ENCODE data around the gene RAB36.

GRCh38 chr22:23154461-23154860, 9.2 kb downstream of the RAB36 start:
- no peak for TF ChIP-seq SMC3 (IDR thresholded peaks at IDR 0.05)
- no peak for TF ChIP-seq POLR2AphosphoS2 (conservative IDR thresholded peaks at IDR 0.05; ENCODE audit: low read length)
- TF ChIP-seq, protein P1, sequence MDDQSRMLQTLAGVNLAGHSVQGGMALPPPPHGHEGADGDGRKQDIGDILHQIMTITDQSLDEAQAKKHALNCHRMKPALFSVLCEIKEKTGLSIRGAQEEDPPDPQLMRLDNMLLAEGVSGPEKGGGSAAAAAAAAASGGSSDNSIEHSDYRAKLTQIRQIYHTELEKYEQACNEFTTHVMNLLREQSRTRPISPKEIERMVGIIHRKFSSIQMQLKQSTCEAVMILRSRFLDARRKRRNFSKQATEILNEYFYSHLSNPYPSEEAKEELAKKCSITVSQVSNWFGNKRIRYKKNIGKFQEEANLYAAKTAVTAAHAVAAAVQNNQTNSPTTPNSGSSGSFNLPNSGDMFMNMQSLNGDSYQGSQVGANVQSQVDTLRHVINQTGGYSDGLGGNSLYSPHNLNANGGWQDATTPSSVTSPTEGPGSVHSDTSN (IDR thresholded peaks at IDR 0.05): no peak
- TF ChIP-seq, protein P2, sequence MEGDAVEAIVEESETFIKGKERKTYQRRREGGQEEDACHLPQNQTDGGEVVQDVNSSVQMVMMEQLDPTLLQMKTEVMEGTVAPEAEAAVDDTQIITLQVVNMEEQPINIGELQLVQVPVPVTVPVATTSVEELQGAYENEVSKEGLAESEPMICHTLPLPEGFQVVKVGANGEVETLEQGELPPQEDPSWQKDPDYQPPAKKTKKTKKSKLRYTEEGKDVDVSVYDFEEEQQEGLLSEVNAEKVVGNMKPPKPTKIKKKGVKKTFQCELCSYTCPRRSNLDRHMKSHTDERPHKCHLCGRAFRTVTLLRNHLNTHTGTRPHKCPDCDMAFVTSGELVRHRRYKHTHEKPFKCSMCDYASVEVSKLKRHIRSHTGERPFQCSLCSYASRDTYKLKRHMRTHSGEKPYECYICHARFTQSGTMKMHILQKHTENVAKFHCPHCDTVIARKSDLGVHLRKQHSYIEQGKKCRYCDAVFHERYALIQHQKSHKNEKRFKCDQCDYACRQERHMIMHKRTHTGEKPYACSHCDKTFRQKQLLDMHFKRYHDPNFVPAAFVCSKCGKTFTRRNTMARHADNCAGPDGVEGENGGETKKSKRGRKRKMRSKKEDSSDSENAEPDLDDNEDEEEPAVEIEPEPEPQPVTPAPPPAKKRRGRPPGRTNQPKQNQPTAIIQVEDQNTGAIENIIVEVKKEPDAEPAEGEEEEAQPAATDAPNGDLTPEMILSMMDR (IDR thresholded peaks at IDR 0.05): no peak
- no peak for TF ChIP-seq BCL3 (IDR thresholded peaks at IDR 0.05)
